A673 (cell line): ENCODE data around the gene RAB44. TPM values are rescaled to one million over a fixed set of nuclear protein-coding genes. Genes with fewer than 3 reads are reported as not detected.

Experiments used
- BruUV-seq: library from RNA; stranded (reverse); fragments of 400-500 nt; replicated peaks from 2 replicates; lab custom pipeline; 2021; lab: Mats Ljungman, UMichigan
- CTCF ChIA-PET: fragments of 300-600 bp; sonication (Branson Sonifier 250); formaldehyde crosslinking; loops from one replicate; lab custom pipeline; 2022; ENCODE audit warnings: antibody characterized with exemption; lab: Charles Lee
- POLR2A ChIA-PET: fragments of 300-600 bp; sonication (Branson Sonifier 250); formaldehyde crosslinking; loops from one replicate; lab custom pipeline; 2022; ENCODE audit warnings: antibody characterized with exemption; ENCODE audit not compliant: low non-redundant PET; lab: Charles Lee
- DNase-seq: peaks from one replicate; pipeline ENCODE4 v3.0.0-alpha.2; 2015; ENCODE audit warnings: low spot score
- H3K27ac ChIP-seq: fragments of 200-600 bp; sonication (generic); 2 replicates; pipeline ENCODE4 v1.5.1; 2016; ENCODE audit warnings: mixed run types, low read depth, mild to moderate bottlenecking, mixed read lengths, antibody characterized with exemption, low read length; ENCODE audit not compliant: poor library complexity, severe bottlenecking
- H3K27me3 ChIP-seq: fragments of 200-600 bp; sonication (generic); replicated peaks from 2 replicates; pipeline ENCODE4 v1.6.1; 2017; ENCODE audit warnings: mixed run types, low read depth, mild to moderate bottlenecking, mixed read lengths, antibody characterized with exemption, low read length; ENCODE audit not compliant: insufficient read depth, poor library complexity
- H3K36me3 ChIP-seq: fragments of 200-600 bp; sonication (generic); 2 replicates; pipeline ENCODE4 v1.6.1; 2016; ENCODE audit warnings: mixed run types, mild to moderate bottlenecking, mixed read lengths, antibody characterized with exemption, low read length; ENCODE audit not compliant: insufficient read depth, poor library complexity, severe bottlenecking
- H3K4me1 ChIP-seq: fragments of 200-600 bp; sonication (generic); 2 replicates; pipeline ENCODE4 v1.6.1; 2017; ENCODE audit warnings: mixed run types, mild to moderate bottlenecking, mixed read lengths, antibody characterized with exemption, low read length; ENCODE audit not compliant: insufficient read depth, poor library complexity, severe bottlenecking
- H3K4me3 ChIP-seq: fragments of 200-600 bp; sonication (generic); 2 replicates; pipeline ENCODE4 v1.5.1; 2016; ENCODE audit warnings: low read depth, mixed run types, mild to moderate bottlenecking, mixed read lengths, low read length; ENCODE audit not compliant: poor library complexity, severe bottlenecking
- H3K9me3 ChIP-seq: fragments of 200-600 bp; sonication (generic); 2 replicates; pipeline ENCODE4 v1.6.1; 2016; ENCODE audit warnings: mixed run types, low read depth, mild to moderate bottlenecking, mixed read lengths, antibody characterized with exemption, low read length; ENCODE audit not compliant: poor library complexity, severe bottlenecking
- EZH2 ChIP-seq: fragments of 200-600 bp; sonication (generic); IDR thresholded peaks from 2 replicates; pipeline ENCODE4 v1.6.1; 2017; ENCODE audit warnings: borderline replicate concordance, low read depth, mild to moderate bottlenecking, mixed read lengths, antibody characterized with exemption, low read length; ENCODE audit not compliant: poor library complexity, severe bottlenecking
- intact Hi-C: fragments of 100-400 bp; cut with micrococcal nuclease; formaldehyde crosslinking; loops from one replicate; pipeline ENCODE4 v1.10.0; 2022; ENCODE audit not compliant: unreplicated experiment
- total RNA-seq: library from RNA; stranded (reverse); gene quantifications from 2 replicates; pipeline ENCODE4 v1.2.3, GENCODE V29; 2021
- TF ChIP-seq, protein P1 (sequence below): fragments of 300-800, 200-600 bp; sonication (generic); conservative IDR thresholded peaks from 2 replicates; pipeline ENCODE4 v1.5.1; 2017; ENCODE audit warnings: low read depth, mild to moderate bottlenecking, antibody characterized with exemption, low read length, moderate library complexity, mixed read lengths

Gene RAB44
- total RNA-seq, 1 experiment from 2014 or later = not detected

DNA sequence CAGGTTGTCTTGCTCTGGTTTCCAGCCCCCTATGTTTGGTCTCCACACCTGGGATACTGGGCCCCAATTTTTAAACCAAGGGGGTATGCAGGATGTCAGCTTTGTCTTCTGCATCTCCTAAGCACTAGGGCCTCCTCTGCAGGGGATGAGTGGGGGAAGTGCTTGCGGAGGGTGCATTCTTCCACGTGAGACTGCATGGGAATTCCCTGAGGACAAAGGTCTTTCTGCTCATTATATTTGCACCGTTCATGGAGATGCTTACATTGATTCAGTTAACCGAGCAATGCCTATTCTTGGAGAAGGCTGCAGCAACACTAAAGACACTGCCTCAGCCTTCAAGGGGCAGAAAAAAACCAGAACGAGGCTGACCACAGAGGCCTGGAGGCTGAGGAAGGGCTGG, 45.4 kb downstream of the RAB44 start:
- CTCF ChIA-PET = no interaction called here
- Histone ChIP-seq H3K9me3 (no peaks in the 10 kb centered on the region), H3K4me3 (no peak overlapping the region), H3K27ac (no peak overlapping the region), H3K27me3 (no peaks in the 10 kb centered on the region), H3K36me3 (no peaks in the 10 kb centered on the region), H3K4me1 (no peaks in the 10 kb centered on the region)
- TF ChIP-seq, protein P1, sequence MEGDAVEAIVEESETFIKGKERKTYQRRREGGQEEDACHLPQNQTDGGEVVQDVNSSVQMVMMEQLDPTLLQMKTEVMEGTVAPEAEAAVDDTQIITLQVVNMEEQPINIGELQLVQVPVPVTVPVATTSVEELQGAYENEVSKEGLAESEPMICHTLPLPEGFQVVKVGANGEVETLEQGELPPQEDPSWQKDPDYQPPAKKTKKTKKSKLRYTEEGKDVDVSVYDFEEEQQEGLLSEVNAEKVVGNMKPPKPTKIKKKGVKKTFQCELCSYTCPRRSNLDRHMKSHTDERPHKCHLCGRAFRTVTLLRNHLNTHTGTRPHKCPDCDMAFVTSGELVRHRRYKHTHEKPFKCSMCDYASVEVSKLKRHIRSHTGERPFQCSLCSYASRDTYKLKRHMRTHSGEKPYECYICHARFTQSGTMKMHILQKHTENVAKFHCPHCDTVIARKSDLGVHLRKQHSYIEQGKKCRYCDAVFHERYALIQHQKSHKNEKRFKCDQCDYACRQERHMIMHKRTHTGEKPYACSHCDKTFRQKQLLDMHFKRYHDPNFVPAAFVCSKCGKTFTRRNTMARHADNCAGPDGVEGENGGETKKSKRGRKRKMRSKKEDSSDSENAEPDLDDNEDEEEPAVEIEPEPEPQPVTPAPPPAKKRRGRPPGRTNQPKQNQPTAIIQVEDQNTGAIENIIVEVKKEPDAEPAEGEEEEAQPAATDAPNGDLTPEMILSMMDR = no peak
- TF ChIP-seq EZH2 = no peak
- intact Hi-C loops = no loop called here
- POLR2A ChIA-PET = no interaction called here
- BruUV-seq = no TSS peak
- DNase-seq = no peak

DNA sequence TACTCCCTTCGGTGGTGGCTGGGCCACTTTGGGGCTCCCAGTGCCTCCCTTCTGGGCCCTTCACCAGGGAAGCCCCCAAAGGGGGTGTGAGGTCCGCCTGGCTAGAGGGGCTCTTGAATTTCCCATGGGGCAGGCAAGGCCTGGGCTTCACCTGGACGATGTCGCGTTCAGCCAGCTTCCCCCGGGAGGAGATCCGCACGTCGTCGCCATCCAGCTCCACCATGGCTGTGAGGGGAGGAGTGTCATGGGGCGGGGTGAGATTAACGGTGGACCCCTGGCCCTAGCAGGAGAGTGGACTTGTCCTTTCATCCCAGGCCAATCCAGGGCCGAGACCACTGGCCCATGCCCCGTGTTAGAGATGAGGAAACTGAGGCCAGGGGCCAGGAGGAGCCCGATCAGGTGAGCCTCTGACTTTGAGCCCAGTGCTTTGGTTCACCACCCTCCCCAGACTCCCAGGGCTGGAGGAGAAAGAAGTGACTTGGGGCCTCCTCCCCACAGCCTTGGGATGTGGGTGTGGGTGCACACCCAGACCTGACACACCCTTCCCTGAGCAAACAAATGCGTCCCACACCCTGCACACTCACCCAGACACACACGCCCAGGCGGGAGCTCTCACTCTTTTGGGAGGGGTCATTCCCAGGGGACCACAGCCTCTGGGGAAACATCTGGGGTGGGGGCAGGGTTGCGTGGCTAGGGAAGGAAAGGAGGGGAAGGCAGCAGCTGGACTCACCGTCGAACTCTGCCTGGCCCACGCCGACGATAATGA, 46.1 kb downstream of the RAB44 start:
- intact Hi-C loops = no loop called here
- H3K36me3 ChIP-seq = no peaks in the 10 kb centered on the region
- H3K9me3 ChIP-seq = no peaks in the 10 kb centered on the region
- no TSS peak for BruUV-seq
- H3K27ac ChIP-seq = no peak overlapping the region
- CTCF ChIA-PET = no interaction called here
- TF ChIP-seq, protein P1 = no peak
- TF ChIP-seq EZH2 = no peak
- no peak for DNase-seq
- H3K27me3 ChIP-seq = no peaks in the 10 kb centered on the region
- POLR2A ChIA-PET = no interaction called here
- no peak overlapping the region for H3K4me3 ChIP-seq
- no peaks in the 10 kb centered on the region for H3K4me1 ChIP-seq

DNA sequence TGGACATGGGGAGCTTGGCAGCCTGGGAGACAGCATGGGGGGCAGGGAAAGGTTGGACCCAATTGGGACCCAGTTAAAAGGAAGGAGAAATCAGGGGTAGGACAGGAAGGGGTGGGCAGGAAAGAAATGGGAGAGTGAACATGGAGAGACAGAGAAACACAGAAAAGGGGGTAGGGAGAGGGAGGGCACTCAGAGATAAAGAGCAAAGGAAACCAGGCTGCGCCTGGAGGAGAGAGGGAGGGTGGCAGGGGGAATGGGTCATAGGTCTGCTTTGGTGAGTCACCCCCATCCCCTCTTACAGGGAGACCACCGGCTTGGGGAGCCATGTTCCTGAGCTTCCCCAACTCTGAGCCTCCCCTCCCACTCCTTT, 46.7 kb downstream of the RAB44 start:
- intact Hi-C loops = no loop called here
- H3K27ac ChIP-seq = no peak overlapping the region
- DNase-seq = no peak
- BruUV-seq = no TSS peak
- no peaks in the 10 kb centered on the region for H3K9me3 ChIP-seq
- TF ChIP-seq, protein P1 = no peak
- no peak for TF ChIP-seq EZH2
- H3K27me3 ChIP-seq = no peaks in the 10 kb centered on the region
- no peak overlapping the region for H3K4me3 ChIP-seq
- H3K36me3 ChIP-seq = no peaks in the 10 kb centered on the region
- ChIA-PET CTCF (no interaction called here), POLR2A (no interaction called here)
- no peaks in the 10 kb centered on the region for H3K4me1 ChIP-seq
